H1 (cell line): Measurements from ENCODE around the gene SLFN12. TPM values are rescaled to one million over a fixed set of nuclear protein-coding genes. Genes with fewer than 3 reads are reported as not detected.

Experiments
- KDM1A ChIP-seq: fragments of 200-600, 300-600 bp; sonication (generic); IDR thresholded peaks from 2 replicates; pipeline ENCODE4 v1.7.1; 2016; ENCODE audit warnings: mild to moderate bottlenecking, low read length, borderline replicate concordance
- polyA plus RNA-seq, 7 experiments: library from polyadenylated mRNA; depleted of rRNA in 3 of 7; stranded (reverse) in 5 of 7; unstranded in 2 of 7; fragments of >200 nt in 5 of 7; fragments of 200-250 nt in 2 of 7; gene quantifications; 1 replicate in 5 of 7; 2 replicates in 1 of 7; 4 replicates in 1 of 7; pipeline versions ENCODE4 v1.2.1 to v1.2.3, GENCODE V29; 2011 to 2013; ENCODE audit warnings: missing spikeins in 2 of 7, mixed read lengths in 2 of 7
- total RNA-seq: library from RNA; stranded (reverse); fragmentation: NEBNext Ultra II Directional; extraction: Animal tissue kit (Norgen Biotek cat#: 25700); gene quantifications from 2 replicates; pipeline ENCODE4 v1.2.1, GENCODE V29; 2021
- TF ChIP-seq, protein P1 (sequence below): fragments of 300-600 bp; sonication (generic); IDR thresholded peaks from 2 replicates; pipeline ENCODE4 v1.7.1; 2012; ENCODE audit warnings: low read length, moderate library complexity, mild to moderate bottlenecking, inconsistent platforms; ENCODE audit not compliant: insufficient replicate concordance

Gene SLFN12
- total and polyA plus RNA-seq, 2 of the 8 experiments (the other 6 are each of a cell fraction or from before 2014, with no cell fraction given), result 1.6 to 10.7 TPM

DNA sequence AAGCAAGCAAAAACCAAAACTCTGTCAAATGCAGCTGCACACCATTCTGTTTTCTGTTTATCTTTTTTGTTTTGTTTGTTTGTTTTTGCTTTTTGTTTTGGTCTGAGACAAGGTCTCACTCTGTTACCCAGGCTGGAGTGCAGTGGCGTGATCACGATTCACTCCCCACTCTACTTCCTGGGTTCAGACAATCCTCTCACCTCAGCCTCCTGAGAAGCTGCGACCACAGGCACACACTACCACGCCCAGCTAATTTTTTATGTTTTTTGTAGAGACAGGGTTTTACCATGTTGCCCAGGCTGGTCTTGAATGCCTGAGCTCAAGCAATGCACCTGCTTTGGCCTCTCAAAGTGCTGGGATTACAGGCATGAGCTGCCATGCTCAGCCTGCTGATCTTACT lies 35.5 kb upstream of the SLFN12 start (continued):
- TF ChIP-seq, protein P1, sequence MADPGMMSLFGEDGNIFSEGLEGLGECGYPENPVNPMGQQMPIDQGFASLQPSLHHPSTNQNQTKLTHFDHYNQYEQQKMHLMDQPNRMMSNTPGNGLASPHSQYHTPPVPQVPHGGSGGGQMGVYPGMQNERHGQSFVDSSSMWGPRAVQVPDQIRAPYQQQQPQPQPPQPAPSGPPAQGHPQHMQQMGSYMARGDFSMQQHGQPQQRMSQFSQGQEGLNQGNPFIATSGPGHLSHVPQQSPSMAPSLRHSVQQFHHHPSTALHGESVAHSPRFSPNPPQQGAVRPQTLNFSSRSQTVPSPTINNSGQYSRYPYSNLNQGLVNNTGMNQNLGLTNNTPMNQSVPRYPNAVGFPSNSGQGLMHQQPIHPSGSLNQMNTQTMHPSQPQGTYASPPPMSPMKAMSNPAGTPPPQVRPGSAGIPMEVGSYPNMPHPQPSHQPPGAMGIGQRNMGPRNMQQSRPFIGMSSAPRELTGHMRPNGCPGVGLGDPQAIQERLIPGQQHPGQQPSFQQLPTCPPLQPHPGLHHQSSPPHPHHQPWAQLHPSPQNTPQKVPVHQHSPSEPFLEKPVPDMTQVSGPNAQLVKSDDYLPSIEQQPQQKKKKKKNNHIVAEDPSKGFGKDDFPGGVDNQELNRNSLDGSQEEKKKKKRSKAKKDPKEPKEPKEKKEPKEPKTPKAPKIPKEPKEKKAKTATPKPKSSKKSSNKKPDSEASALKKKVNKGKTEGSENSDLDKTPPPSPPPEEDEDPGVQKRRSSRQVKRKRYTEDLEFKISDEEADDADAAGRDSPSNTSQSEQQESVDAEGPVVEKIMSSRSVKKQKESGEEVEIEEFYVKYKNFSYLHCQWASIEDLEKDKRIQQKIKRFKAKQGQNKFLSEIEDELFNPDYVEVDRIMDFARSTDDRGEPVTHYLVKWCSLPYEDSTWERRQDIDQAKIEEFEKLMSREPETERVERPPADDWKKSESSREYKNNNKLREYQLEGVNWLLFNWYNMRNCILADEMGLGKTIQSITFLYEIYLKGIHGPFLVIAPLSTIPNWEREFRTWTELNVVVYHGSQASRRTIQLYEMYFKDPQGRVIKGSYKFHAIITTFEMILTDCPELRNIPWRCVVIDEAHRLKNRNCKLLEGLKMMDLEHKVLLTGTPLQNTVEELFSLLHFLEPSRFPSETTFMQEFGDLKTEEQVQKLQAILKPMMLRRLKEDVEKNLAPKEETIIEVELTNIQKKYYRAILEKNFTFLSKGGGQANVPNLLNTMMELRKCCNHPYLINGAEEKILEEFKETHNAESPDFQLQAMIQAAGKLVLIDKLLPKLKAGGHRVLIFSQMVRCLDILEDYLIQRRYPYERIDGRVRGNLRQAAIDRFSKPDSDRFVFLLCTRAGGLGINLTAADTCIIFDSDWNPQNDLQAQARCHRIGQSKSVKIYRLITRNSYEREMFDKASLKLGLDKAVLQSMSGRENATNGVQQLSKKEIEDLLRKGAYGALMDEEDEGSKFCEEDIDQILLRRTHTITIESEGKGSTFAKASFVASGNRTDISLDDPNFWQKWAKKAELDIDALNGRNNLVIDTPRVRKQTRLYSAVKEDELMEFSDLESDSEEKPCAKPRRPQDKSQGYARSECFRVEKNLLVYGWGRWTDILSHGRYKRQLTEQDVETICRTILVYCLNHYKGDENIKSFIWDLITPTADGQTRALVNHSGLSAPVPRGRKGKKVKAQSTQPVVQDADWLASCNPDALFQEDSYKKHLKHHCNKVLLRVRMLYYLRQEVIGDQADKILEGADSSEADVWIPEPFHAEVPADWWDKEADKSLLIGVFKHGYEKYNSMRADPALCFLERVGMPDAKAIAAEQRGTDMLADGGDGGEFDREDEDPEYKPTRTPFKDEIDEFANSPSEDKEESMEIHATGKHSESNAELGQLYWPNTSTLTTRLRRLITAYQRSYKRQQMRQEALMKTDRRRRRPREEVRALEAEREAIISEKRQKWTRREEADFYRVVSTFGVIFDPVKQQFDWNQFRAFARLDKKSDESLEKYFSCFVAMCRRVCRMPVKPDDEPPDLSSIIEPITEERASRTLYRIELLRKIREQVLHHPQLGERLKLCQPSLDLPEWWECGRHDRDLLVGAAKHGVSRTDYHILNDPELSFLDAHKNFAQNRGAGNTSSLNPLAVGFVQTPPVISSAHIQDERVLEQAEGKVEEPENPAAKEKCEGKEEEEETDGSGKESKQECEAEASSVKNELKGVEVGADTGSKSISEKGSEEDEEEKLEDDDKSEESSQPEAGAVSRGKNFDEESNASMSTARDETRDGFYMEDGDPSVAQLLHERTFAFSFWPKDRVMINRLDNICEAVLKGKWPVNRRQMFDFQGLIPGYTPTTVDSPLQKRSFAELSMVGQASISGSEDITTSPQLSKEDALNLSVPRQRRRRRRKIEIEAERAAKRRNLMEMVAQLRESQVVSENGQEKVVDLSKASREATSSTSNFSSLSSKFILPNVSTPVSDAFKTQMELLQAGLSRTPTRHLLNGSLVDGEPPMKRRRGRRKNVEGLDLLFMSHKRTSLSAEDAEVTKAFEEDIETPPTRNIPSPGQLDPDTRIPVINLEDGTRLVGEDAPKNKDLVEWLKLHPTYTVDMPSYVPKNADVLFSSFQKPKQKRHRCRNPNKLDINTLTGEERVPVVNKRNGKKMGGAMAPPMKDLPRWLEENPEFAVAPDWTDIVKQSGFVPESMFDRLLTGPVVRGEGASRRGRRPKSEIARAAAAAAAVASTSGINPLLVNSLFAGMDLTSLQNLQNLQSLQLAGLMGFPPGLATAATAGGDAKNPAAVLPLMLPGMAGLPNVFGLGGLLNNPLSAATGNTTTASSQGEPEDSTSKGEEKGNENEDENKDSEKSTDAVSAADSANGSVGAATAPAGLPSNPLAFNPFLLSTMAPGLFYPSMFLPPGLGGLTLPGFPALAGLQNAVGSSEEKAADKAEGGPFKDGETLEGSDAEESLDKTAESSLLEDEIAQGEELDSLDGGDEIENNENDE, result no peak
- TF ChIP-seq KDM1A, result no peak
